Measurements from ENCODE around the gene EHD2.
"Not testable (repeated sequence)": the region's sequence is repeated elsewhere in the genome, so short reads cannot be mapped to it uniquely, and the experiment has no call there.

Gene EHD2

DNA sequence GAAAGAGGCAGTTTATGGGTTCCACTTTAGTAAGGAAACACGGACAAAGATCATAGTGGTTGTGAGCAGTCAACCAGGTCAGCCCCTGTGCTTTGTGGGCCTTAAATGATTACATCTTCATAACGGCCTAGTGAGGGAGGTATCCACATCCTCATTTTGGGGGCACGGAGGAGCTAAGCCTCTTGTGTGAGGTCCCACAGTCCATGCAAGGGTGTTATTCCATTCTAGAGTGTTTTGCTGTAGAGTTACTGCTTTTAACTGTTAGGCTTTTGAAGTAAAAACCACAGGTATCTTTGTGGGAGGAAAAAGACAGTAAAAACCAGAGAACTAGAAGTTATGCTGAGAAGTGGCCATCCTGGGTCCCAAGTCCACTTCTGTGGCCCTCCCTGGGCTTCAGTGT lies 36.1 kb downstream of the EHD2 start:
- no peak for DNase-seq (ENCODE audit: low spot score)

DNA sequence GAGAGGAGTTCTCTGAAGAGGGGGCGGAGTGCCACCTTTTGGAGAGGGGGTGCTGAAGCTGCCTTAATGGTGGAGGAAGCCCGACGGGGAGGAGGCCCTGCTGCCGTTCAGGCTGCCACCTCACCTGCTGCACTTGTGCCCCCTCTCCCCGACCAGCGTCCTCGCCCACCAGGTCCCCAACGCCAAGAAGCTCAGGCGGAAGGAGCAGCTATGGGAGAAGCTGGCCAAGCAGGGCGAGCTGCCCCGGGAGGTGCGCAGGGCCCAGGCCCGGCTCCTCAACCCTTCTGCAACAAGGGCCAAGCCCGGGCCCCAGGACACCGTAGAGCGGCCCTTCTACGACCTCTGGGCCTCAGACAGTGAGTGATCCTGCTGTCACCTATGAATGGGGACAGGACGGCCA lies 37.5 kb downstream of the EHD2 start:
- no peak for DNase-seq (ENCODE audit: low spot score)

DNA sequence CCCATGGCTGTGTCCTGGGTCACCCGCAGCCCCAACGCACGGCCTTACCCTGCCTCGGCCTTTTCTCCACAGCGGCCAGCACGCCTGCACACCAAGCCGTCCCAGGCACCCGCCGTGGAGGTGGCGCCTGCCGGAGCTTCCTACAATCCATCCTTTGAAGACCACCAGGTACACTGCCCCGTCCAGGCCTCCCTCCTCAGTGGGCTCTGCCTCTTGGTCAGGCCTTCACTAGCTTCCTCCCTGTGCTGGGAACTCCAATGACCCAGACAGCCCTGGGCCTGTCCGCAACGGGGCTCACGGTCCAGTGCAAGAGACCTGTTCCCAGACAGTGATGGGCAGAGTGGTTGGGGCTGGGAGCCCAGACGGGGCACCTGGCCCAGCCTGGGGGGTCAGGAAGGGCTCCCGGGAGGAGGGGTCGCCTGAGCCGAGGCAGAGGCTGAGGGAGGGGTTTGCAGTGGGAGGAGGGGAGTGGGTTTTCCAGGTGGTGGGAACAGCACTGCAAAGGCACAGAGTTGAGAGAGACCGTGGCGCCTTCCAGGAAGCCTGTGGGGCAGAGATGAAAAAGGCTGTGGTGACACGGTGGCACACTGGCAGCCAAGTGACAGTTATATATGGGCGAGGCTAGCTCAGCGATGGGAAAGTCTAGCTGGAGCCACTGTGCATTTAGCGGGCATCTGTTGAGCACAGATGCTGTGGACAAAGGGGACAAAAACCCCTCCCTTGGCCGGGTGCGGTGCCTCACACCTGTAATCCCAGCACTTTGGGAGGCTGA lies 39.4 kb downstream of the EHD2 start:
- DNase-seq (ENCODE audit: low spot score): no peak

DNA sequence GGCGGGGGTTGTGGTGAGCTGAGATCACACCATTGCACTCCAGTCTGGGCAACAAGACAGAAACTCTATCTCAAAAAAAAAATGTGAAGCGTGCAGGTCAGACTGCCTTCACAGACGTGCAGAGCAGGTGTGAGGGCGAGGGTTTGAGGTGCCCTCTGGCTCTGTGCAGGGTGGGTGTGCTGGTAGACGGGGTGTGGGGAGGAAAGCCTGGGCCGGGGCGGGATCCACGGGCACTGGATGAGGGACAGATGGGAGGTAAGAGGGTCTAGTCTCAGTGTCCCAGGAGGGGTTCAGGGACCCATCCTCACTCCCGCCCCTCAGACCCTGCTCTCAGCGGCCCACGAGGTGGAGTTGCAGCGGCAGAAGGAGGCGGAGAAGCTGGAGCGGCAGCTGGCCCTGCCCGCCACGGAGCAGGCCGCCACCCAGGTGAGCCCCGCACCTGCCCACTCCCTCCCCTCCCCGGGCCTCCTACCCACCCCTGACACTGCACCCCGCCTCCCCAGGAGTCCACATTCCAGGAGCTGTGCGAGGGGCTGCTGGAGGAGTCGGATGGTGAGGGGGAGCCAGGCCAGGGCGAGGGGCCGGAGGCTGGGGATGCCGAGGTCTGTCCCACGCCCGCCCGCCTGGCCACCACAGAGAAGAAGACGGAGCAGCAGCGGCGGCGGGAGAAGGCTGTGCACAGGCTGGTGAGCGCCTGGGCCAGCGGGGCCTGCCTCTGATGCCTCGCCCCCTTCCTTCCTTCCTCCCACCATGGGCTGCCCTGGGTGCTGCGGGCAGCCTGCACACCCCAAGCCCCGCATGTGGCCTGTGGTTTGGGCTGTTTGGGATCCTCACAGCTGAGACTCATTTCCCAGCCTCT lies 41.2 kb downstream of the EHD2 start:
- no peak for DNase-seq (ENCODE audit: low spot score)

DNA sequence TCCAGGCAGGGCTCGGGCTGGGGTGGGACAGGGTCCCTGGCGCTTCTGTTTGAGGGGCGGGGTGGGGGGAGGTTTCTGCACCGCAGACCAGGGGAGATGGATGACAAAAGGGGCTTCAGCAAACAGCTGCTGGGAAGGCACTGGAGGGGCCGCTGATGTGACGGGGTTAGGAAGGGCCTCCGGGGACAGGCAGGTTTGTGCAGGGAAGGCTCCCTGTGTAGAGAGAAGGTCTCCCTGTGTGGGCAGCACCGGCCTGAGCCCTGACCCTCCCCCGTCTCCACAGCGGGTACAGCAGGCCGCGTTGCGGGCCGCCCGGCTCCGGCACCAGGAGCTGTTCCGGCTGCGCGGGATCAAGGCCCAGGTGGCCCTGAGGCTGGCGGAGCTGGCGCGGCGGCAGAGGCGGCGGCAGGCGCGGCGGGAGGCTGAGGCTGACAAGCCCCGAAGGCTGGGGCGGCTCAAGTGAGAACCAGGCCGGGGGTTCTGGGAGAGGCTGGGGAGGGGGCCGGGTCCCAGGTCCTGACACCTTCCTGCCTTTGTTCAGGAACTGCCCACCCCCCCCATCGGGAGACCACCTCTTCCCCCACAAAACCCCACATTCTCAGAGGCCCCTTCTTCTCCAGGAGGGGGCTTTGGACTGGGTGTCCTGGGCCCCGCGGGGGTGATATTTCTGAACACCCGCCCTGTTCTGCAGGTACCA lies 42.0 kb downstream of the EHD2 start:
- no peak for DNase-seq (ENCODE audit: low spot score)

DNA sequence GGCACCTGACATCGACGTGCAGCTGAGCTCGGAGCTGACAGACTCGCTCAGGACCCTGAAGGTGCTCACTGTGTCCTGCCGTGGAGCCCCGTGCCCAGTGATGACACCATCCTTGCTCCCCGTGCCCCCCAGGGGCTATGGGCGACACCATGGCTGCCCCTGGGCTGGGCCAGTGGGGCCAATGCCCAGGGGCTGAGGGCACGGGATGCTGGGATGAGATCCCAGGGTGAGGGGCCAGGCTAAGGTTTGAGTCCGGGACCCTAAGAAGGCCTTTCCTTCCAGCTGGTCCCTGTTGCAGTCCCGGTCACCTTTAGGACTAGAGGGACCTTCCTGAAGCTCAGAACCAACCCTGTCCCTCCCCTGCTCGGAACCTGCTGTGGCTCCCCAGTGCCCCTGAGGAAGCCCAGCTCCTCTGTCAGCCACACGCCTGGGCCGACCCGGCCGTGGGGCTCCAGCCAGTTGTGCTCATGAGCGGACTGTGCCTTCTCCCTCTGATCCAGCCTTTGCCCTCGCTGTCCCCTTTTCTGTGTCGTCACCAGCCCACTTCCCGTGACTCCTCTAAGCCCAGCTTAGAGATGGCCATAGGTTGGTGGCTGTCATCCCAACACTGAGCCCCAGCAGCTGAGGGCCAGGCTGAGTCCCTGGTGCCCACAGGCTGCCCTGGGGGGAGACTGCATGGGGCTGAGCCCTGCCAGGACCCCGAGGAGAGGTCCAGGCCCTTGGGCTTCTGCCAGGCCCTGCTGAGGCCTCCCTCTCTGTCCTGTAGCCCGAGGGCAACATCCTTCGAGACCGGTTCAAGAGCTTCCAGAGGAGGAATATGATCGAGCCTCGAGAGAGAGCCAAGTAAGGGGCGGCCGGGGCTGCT lies 42.8 kb downstream of the EHD2 start:
- DNase-seq (ENCODE audit: low spot score): no peak

DNA sequence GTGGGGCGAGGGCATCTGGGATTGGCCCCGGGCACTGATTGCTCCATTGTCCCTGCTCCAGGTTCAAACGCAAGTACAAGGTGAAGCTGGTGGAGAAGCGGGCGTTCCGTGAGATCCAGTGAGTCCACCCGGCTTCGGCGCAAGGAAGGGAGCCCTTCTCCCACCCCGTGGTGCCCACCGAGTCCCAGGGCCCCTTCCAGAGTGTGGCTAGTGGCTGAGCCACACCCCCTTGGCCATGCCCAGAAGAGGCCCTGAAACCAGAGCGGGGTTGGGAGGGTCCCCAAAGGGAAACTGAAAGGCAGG lies 43.4 kb downstream of the EHD2 start:
- no peak for DNase-seq (ENCODE audit: low spot score)

DNA sequence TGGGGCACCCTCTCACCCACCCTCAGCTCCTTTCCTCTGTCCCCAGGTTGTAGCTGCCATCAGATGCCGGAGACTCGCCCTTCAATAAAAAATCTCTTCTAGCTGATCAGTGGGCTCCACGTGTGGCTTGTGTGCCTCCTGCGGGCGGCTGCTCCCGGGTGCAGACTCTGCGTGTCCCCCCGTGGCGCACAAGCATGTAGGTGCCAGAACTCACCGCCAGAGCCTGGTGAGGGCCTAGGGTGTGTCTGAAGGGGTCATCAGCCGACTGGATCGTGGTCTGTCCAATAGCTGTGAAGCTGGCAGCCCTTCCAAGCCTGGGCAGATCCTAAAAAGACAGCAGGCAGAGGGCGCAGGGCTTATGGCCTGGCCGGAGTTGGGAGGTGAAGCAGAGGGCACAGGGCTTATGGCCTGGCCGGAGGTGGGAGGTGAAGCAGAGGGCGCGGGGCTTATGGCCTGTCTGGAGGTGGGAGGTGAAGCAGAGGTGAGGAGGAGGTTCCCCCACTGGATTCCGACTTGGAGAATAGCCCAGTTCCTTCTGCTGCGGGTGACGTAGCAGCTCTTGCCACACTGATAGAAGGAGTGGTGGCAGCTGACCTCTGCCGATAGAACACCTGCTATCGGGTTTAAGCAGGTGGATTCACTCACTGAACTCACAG lies 43.9 kb downstream of the EHD2 start:
- DNase-seq (ENCODE audit: low spot score): no peak

DNA sequence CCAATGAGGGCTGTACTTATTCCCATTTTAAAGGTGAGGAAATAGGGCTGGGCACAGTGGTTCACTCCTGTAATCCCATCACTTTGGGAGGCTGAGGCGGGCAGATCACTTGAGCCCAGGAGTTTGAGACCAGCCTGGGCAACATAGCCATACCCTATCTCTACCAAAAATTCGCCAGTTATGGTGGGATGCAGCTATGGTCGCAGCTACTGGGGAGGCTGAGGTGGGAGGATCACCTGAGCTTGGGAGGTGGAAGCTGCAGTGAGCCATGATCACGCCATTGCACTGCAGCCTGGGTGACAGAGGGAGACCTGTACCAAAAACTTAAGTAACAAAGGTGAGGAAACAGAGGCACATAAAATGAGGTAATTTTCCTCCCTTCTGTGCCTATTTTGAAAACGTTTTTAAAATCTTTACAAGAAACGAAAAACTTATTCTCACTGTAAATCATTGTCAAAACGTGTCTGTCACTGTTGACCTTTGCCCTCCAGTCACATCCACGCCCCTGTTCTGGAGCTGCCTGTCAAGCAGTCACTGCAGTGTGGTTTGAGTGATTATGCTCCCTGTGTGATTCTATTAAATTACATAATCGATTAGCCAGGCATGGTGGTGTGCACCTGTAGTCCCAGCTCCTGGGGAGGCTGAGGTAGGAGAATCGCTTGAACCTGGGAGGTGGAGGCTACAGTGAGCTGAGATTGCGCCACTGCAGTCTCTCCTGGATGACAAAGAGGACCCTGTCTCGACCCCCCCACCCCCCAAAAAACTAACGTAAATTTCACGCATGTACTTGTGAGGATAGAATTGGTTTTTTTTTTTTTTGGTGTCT lies 44.6 kb downstream of the EHD2 start:
- no peak for DNase-seq (ENCODE audit: low spot score)

DNA sequence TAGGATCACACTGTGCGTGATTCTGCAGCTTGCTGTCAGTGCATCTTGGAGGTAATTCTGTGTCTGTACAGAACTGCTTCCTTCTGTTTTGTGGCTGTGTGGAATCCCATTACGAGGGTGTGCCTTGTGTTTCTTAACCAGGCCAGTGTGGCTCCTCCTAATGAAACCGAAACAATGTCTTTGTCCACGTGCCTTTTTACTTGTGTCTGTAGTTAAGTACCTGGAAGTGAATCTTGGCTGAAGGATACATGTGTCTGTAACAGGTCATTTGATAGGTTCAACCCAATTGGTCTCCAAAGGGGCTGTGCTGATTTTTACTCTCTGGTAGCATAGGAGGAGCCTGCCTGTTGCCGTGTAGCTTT lies 45.2 kb downstream of the EHD2 start:
- DNase-seq (ENCODE audit: low spot score): no peak

DNA sequence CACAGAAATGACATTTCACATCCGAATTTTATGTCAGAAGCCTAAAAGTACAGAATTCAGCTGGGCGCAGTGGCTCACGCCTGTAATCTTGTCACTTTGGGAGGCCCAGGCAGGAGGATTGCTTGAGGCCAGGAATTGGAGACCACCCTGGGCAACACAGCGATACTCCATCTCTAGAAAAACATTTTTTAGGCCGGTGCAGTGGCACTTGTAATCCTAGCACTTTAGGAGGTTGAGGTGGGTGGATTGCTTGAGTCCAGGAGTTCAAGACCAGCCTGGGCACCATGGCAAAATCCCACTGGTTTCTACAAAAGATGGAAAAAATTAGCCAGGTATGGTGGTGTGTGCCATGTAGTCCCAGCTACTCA lies 47.4 kb downstream of the EHD2 start:
- DNase-seq (ENCODE audit: low spot score): no peak

DNA sequence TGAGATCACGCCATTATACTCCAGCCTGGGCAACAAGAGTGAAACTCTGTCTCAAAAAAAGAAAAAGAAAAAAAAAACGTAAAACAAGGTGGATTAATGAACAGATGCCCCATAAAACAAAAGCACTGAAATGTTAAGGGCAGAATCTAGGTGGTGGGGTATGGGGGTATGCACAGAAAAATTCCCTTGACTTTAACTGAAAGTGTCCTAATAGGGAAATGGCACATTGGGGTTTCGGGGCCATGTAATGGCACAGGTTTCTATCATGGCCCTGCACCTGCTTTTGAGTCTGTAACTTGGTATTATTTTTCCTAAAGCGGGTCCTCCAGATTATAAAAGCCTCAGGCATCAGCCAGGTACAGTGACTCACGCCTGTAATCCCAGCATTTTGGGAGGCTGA lies 48.3 kb downstream of the EHD2 start:
- DNase-seq (ENCODE audit: low spot score): no peak

DNA sequence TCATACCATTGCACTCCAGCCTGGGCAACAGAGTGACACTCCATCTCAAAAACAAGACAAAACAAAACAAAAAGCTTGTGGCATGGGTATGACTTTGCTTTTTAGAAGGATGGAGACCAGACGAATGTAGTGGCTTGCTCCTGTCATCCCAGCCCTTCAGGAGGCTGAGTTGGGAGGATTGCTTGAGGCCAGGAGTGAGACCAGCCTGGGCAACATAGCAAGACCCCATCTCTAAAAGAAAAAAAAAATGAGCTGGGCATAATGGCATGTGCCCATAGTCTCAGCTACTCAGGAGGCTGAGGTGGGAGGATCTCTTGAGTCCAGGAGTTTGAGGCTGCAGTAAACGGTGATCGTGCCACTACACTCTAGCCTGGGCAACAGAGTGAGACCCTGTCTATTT lies 48.9 kb downstream of the EHD2 start:
- DNase-seq (ENCODE audit: low spot score): no peak

DNA sequence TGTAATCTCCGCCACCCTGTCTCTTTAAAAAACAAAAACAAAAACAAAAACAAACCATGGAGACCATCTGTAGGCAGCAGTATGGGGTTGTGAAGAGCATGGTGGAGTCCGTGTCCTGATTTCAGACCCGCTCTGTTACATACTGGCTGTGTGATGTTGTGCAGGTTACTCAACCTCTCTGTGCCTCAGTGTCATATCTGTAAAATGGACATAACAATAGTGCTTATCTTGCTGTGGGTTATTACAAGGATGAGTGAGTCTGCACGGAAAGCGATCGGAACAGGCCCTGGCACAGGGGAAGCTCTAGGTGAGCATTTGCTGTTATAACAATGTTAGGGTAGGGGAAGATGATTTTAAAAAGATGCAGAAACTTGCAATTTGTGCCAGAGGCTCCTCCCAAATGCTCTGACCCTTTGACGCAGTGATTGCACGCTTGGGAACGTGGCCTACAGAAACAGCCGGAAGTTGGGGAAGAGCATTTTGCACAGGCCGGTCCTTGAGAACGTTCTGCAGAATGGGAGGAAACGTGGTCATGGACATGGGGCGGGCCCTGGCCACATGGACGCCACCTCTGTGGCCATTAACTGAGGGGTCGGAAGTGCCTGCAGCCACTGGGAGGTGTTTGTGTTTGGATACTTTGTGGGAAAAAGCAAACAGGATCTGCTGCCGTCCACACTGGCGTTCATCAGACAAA lies 49.5 kb downstream of the EHD2 start:
- DNase-seq (ENCODE audit: low spot score): no peak

DNA sequence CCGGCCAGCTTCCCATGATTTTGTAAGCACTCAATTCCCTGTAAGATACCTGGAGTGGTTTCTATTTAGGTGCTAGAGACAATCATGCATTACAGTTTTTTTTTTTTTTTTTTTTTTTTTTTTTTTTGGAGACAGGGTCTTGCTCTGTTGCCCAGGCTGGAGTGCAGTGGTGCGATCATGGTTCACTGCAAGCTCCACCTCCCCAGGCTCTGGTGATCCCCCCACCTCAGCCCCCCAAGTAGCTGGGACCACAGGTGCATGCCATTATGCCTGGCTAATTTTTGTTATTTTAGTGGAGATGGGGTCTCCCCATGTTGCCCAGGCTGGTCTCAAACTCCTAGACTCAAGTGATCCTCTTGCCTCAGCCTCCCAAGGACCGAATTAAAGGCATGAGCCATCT lies 51.5 kb downstream of the EHD2 start:
- not testable (repeated sequence) for DNase-seq (ENCODE audit: low spot score)

DNA sequence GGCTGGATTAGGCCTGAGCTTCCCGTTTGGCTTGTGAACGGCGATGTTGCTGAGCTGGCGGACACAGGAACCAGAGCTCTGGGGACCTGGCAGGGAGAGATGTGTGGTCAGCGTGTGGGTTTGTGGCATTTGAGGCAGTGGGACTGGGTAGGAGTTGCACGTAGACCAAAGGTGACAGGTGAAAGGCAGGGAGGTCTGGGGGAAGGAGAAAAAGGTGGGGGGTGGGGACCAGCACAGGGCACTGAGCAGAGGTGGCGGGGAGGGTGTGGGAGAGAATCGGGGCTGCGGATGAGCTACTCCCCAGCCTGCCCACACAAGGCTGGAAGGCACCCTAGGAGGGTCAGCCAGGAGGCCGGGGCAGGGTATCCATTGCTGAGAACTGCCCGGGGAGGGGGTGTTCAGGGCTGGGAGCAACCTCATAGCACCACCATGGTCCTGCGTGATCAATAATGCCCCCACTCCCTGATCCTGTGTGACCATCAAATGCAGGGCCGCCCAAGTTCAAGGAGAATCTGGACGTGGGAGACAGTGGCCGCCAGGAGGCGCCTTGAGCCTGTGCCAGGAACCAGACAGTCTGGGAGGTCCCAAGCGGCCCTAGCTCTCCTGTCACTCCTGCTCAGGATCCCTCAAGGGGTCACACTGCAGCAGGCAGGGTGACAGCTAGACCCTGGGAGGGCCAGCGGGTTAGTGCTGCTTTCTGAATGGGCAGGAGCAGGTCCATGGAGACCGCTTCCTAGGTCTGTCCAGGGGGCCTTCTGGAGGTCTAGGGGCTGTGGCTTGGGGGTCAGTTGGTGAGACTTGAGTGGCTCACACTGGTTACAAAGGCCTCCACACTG lies 52.5 kb downstream of the EHD2 start:
- peak; percentile 26 for DNase-seq (ENCODE audit: low spot score)

DNA sequence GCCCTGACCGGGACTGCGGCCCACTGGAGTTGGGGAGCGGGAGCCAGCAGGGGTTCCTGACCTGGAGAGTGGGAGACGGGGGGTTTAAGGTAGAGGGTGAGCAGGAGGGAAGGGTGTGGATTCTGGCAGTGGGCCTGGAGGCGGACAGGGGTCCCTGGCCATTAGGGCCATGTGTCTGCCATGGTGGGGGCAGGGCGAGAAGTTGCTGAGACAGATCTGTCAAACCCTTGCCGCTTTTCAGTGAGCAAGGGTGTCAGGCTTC lies 53.1 kb downstream of the EHD2 start:
- no peak for DNase-seq (ENCODE audit: low spot score)

DNA sequence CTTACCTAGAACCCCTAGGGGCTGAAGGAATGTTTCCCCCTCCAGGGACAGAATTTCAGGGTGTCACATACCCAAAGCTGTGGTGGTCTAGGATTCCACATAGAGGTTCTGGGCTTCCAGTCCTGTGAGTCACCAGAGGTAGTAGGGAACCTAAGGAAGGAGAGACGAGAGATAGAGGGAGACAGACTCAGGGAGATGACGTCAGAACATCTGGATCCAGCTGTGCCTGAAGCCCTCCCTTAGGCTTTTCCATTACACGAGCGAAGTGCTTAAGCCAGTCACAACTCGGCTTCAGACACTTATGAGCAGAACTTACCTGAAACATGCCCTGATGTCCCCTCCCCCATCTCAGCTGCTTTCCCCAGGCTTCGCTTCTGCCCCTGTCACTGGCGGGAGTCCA lies 53.4 kb downstream of the EHD2 start:
- DNase-seq (ENCODE audit: low spot score): no peak

DNA sequence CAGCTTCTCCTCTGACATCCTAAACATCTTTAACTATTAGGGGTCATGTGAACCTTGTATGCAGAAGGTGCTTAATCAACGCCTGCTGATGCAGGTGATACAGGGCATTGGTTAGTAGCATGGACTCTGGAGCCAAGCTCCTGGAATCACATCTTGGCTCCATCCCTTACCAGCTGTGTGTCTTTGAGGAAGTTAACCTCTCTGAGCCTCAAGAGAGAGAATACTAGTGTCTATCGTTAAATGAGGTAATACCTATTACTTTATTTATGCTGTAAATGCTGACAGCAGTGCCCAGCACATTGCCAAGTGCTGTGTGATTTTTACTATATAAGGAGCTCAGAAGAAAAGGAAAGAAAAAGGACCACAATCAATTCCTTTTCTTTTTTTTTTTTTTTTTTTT lies 54.1 kb downstream of the EHD2 start:
- no peak for DNase-seq (ENCODE audit: low spot score)

DNA sequence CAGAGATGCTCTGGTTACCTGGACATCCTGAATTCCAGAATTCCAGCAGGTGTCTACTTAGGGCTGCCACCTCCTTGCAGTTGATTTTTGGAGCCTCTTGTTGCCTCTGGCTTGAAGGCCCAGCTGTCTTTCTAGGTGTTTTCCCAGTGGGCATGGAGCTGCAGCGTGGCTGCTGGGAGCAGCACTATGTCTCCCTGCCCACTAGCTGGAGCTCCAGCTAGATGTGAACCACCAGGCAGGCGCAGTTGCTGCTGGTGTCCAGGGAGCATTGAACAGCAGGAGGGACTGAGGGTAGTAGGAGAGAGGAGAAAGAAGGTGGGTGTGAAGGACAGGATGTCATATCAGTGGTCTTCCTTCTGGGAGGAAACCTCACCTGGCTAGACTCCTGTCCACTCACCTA lies 55.4 kb downstream of the EHD2 start:
- DNase-seq (ENCODE audit: low spot score): no peak

Data from CD4-positive, alpha-beta T cell treated with Interleukin-6 at 100 ng/mL for 8 hours (primary cell).